22Rv1 (cell line): ENCODE measurements around the gene CTBP1.

ENCODE experiments used
- H3K27ac ChIP-seq: fragments of 450-650 bp; 2 replicates; pipeline ENCODE4 v1.5.1; 2017
- ZFX ChIP-seq: fragments of 450-650 bp; IDR thresholded peaks from 2 replicates; pipeline ENCODE4 v1.6.1; 2017; ENCODE audit warnings: antibody characterized with exemption, borderline replicate concordance
- TF ChIP-seq, protein P1 (sequence below): fragments of 450-650 bp; IDR thresholded peaks from 2 replicates; pipeline ENCODE4 v1.5.1; 2017; ENCODE audit warnings: mild to moderate bottlenecking

Gene CTBP1

DNA sequence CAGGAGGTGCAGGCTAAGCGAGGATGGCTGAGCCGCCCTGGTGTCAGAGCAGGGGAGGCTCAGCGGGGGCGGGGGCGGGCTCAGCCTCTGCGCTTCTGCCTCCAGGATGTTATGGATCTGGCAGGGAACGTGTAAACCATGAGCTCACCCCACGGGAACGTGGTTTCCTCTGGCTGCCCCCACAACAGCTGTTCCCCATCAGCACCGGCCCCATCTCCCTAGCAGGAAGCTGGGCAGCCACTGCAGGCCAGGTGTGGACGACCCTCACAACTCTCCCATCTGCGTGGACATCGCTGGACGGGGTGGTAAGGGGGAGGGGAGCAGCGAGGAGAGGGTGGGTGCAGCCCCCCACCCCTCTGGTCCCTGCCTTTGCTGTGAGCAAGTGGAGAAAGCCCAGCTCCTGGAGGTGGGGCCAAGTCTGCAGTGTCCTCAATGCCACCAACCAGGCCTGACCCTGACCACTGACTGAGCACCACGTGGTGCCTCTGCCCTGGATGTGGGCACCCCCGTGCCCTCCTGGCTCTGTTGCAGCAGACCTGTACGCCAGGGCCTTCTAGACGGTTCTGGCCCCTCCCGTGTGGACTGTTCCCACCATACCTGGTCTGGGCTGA lies 48.4 kb downstream of the CTBP1 start:
- TF ChIP-seq, protein P1, sequence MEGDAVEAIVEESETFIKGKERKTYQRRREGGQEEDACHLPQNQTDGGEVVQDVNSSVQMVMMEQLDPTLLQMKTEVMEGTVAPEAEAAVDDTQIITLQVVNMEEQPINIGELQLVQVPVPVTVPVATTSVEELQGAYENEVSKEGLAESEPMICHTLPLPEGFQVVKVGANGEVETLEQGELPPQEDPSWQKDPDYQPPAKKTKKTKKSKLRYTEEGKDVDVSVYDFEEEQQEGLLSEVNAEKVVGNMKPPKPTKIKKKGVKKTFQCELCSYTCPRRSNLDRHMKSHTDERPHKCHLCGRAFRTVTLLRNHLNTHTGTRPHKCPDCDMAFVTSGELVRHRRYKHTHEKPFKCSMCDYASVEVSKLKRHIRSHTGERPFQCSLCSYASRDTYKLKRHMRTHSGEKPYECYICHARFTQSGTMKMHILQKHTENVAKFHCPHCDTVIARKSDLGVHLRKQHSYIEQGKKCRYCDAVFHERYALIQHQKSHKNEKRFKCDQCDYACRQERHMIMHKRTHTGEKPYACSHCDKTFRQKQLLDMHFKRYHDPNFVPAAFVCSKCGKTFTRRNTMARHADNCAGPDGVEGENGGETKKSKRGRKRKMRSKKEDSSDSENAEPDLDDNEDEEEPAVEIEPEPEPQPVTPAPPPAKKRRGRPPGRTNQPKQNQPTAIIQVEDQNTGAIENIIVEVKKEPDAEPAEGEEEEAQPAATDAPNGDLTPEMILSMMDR = no peak
- TF ChIP-seq ZFX = no peak
- no peak overlapping the region for H3K27ac ChIP-seq

DNA sequence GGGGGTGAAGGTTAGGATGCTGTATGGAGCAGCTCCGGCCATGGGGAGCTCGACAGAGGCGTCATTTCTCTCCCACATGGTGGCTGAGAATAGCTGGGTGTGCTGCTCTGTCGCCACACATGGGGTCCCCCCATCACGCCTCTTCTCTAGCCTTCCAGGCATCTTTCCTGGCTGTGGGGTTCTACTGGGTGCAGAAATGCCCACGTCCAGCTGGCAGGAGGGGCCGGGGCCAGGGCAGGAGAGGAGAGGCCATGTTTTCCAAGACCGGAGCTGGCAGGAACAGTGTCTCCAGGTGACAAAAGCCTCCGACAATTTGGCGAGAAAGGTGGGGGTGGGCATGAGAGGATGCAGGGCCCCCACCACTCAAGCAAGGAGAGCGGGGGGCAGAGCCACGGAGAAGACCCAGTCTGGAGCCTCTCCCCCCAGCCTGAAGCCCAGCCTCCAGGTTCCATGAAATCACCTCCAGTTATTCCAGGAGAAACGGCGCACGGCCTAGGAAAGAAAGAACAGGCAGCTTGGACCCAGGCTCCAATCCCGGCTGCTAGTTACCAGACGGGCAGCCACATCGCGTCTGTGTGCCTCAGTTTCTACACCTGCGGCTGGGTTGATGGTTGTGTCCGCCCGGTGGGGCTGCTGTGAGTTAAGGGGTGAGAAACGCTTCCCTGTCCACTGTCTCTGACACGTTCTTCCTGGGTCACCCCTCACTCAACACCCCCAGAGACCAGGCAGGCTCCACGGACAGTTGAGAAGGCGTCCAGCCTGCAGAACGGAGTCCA lies 49.2 kb downstream of the CTBP1 start:
- TF ChIP-seq ZFX = no peak
- TF ChIP-seq, protein P1 = no peak
- H3K27ac ChIP-seq = no peak overlapping the region

DNA sequence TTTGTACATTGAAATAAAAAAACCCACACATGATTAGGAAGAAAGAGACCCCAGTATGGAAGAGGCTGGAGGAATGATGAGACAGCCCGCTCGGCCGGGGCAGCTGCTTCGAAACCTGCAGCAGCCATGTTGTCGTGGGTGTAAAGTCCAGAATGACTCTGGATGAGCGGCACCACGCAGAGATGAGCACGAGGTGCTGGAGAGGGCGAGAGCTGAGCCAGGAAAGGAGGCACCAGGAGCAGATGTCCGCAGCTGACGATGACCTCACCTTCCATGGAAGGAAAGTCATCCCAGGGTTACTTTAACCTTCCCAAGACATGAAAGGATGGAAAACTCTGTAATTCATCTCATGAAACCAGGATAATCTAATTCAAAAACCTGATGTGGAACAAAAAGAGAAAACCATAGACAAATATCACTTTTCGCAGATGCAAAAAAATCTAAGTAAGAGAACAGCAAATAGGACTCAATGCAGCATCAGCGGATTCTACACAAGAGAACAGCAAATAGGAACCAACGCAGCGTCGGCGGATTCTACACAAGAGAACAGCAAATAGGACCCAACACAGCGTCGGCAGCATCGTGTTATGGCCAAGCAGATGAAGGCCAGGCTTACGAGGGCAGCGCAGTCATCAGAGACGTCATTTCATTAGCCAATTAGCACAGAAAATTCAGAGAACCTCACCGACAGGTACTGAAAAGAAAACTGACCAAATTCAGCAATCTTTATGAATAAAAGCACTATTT lies 50.7 kb downstream of the CTBP1 start:
- TF ChIP-seq, protein P1 = no peak
- TF ChIP-seq ZFX = no peak
- H3K27ac ChIP-seq = no peak overlapping the region

DNA sequence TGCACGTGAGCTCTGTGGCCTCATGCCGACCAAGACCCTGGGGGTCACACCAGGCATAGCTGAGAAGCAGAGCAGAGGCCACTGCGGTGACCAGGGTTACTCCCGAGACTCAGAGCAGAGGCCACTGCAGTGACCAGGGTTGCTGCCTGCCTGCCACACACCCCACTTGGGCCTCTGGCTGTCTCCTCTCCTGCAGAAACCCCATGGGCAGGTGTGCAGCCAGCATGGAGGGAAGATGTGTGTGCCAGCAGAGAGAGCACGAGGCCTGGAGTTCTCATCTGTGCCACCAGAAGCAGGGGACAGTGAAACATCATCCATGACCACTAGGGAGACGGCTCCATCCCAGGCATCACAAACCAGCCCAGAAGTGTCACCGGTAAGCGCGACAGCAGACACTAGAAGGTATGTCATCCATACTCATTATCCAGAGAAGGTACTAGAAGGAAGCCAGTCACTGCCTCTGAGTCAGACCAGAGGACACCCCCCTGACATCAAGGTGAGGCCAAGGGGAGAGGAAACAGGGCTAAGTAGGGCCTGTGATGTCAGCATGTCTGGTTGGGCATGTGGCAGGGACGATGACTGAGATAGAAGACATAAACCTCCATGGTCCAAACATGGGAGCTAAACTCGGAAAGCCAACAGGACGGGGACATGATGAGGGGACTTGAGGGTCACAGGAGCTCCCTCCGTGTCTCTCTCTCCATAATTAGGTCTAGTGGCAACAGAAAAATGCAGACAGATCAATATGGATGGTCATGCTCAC lies 52.3 kb downstream of the CTBP1 start:
- H3K27ac ChIP-seq = no peak overlapping the region
- TF ChIP-seq ZFX = no peak
- TF ChIP-seq, protein P1 = no peak

DNA sequence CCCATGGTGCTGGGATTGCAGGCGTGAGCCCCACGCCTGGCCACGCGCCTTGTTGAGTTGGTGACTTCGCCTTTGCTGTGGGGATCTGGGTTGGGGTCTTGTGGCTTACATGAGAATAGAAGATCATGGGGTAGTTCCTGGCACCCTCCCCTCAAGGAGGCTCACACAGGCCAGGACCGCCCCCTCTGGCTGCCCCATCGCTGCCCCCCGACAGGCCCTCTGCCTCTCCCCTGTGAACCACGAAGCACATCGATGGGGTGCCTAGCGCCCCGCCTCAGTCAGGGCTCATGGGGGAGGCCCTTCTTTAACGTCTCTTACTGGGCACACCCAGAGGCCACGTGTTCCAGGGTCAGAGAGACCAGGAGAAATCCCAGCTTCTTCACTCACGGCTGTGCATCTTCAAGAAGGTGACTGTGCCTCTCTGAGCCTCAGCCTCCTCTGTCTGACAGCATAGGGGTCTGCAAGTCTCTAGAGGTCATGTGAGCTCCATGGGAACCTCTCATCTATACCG lies 53.0 kb downstream of the CTBP1 start:
- no peak overlapping the region for H3K27ac ChIP-seq
- no peak for TF ChIP-seq ZFX
- TF ChIP-seq, protein P1 = no peak

DNA sequence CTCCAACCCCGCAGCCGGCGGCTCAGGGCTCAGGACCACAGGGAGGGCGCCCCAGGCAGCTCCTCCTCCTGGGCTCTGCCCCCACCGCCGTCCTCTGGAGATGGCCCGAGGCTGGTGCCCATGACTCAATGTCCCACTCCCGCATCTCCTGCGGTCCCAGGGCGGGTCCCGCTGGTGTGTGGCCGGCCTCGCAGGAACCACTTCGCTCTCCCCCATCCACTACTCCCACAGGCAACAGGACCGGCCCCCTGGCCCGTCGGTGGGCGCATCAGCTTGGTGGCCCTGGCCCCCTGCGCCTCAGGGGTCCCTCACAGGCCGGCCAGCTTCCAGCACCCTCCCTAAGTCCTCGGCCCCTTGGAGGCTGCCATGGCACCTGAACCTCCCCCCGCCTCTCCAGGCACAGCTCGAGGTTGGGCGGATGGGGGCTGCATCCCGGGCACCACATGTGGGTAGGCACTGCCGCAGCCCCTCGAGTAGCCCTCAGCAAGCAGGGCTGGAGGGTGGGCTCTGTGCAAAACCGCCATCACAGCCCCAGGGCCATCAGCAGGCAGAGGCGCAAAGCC lies 53.7 kb downstream of the CTBP1 start:
- TF ChIP-seq ZFX = no peak
- TF ChIP-seq, protein P1 = no peak
- no peak overlapping the region for H3K27ac ChIP-seq
